Right cardiac atrium (tissue), 5 donors: ENCODE results near the gene RNF13. TPM values are rescaled to one million over a fixed set of nuclear protein-coding genes. Genes with fewer than 3 reads are reported as not detected.
"Not testable (repeated sequence)": the region's sequence is repeated elsewhere in the genome, so short reads cannot be mapped to it uniquely, and the experiment has no call there.

Source experiments
- ATAC-seq, 2 donors: fragments of 200-7000 bp; cut with Tn5 transposase; one replicate each; pipeline versions ENCODE4 v1.8.0 to v1.9.1; 2020; ENCODE audit warnings: moderate library complexity in 2 of 2, mild to moderate bottlenecking in 1 of 2
- DNase-seq, 3 donors: peaks; one replicate each; pipeline ENCODE4 v3.0.0-alpha.2; 2020
- H3K27ac ChIP-seq: one replicate; pipeline ENCODE4 v1.5.1; 2013; ENCODE audit warnings: mild to moderate bottlenecking, low read length, control low read depth, moderate library complexity
- H3K27me3 ChIP-seq: one replicate; pipeline ENCODE4 v1.6.1; 2013; ENCODE audit not compliant: control insufficient read depth, insufficient read depth
- H3K4me1 ChIP-seq: one replicate; pipeline ENCODE4 v1.6.1; 2013; ENCODE audit warnings: low read length; ENCODE audit not compliant: control insufficient read depth, insufficient read depth
- H3K4me3 ChIP-seq: one replicate; pipeline ENCODE4 v1.5.1; 2013; ENCODE audit warnings: low read length, control low read depth
- H3K9me3 ChIP-seq: one replicate; pipeline ENCODE4 v1.6.1; 2013; ENCODE audit warnings: low read length; ENCODE audit not compliant: control insufficient read depth
- WGBS: extraction: QIAGEN DNeasy Blood & Tissue Kit; methylation state at CpG from one replicate; pipeline ENCODE4 v1.1.7; 2013; 5-methylcytosine and 5-hydroxymethylcytosine counted together
- intact Hi-C, 4 donors: fragments of 100-400 bp; cut with DNase I; formaldehyde crosslinking; loops; one replicate each; pipeline versions ENCODE4 v1.11.0 to v1.14.0; 2022 to 2023
- polyA plus RNA-seq: library from polyadenylated mRNA; stranded (reverse); fragments of 200-250 nt; gene quantifications from one replicate; pipeline ENCODE4 v1.2.3, GENCODE V29; 2013
- total RNA-seq, 4 donors: library from RNA; stranded (reverse); fragmentation: NEBNext Ultra II Directional; extraction: Animal tissue kit (Norgen Biotek cat#: 25700); gene quantifications; one replicate each; pipeline ENCODE4 v1.2.1, GENCODE V29; 2021
- donor health status: healthy with polysubstance abuse.
- donor health status: DM: no; HTN: yes; CAD: no.
- donor health status: DM: no; HTN: no; CAD: no.
- donor health status: DM: no; HTN: yes; CAD: no; lungs with severe emphysema.
- donor health status: DM: yes; HTN: yes; CAD: no.

RNF13 gene
- total and polyA plus RNA-seq, 5 donors = 36.6 to 65.7 (median 62.9) TPM

- Histone ChIP-seq H3K27me3 (no peaks in the 10 kb centered on the region), H3K9me3 (no peaks in the 10 kb centered on the region), H3K27ac (no peak overlapping the region), H3K4me3 (no peak overlapping the region), H3K4me1 (no peaks in the 10 kb centered on the region)
- ATAC-seq = no peak
- DNase-seq = no peak
- intact Hi-C loops = no loop called here
Observed at GRCh38 chr3:149933858-149934257, 120.8 kb downstream of the RNF13 start.

- Histone ChIP-seq H3K27ac (no peak overlapping the region), H3K4me1 (no peaks in the 10 kb centered on the region), H3K9me3 (no peaks in the 10 kb centered on the region), H3K27me3 (no peaks in the 10 kb centered on the region), H3K4me3 (no peak overlapping the region)
- DNase-seq (peak in 2 of 3 donors; percentile 61 to 73), ATAC-seq (peak; percentile 87 to 93)
- intact Hi-C loops = no loop called here
Observed at GRCh38 chr3:149934524-149934923, 121.5 kb downstream of the RNF13 start.

- 41% methylated on average over 7 of the region's 7 CpGs for WGBS
- H3K9me3 ChIP-seq = no peaks in the 10 kb centered on the region
- intact Hi-C loops = no loop called here
- DNase-seq (peak in 1 of 3 donors; percentile 23), ATAC-seq (peak; percentile 63 to 74)
- no peak overlapping the region for H3K4me3 ChIP-seq
- no peak overlapping the region for H3K27ac ChIP-seq
- no peaks in the 10 kb centered on the region for H3K4me1 ChIP-seq
- no peaks in the 10 kb centered on the region for H3K27me3 ChIP-seq
Observed at GRCh38 chr3:149936812-149937230, 123.8 kb downstream of the RNF13 start.

GRCh38 chr3:149938392-149939055 lies 125.5 kb downstream of the RNF13 start:
- H3K27me3 ChIP-seq, DNase-seq, H3K9me3 ChIP-seq, H3K4me3 ChIP-seq, intact Hi-C loops, ATAC-seq, H3K4me1 ChIP-seq, H3K27ac ChIP-seq: not testable (repeated sequence)
- WGBS = 90% methylated on average over 3 of the region's 3 CpGs

GRCh38 chr3:149941186-149941585 lies 128.2 kb downstream of the RNF13 start:
- no peak for ATAC-seq
- Histone ChIP-seq H3K27me3 (no peaks in the 10 kb centered on the region), H3K4me1 (no peaks in the 10 kb centered on the region), H3K4me3 (no peak overlapping the region), H3K27ac (no peak overlapping the region), H3K9me3 (no peaks in the 10 kb centered on the region)
- no peak for DNase-seq
- 97% methylated on average over 2 of the region's 2 CpGs for WGBS
- intact Hi-C loops = no loop called here

- H3K4me1 ChIP-seq = no peaks in the 10 kb centered on the region
- ATAC-seq = no peak
- no peaks in the 10 kb centered on the region for H3K9me3 ChIP-seq
- 63% methylated on average over 1 of the region's 1 CpG for WGBS
- no peak overlapping the region for H3K27ac ChIP-seq
- DNase-seq = no peak
- H3K4me3 ChIP-seq = no peak overlapping the region
- H3K27me3 ChIP-seq = no peaks in the 10 kb centered on the region
- intact Hi-C loops = no loop called here
Observed at GRCh38 chr3:149941946-149942345, 128.9 kb downstream of the RNF13 start.

GRCh38 chr3:149942409-149942808 lies 129.4 kb downstream of the RNF13 start:
- Histone ChIP-seq H3K4me3 (no peak overlapping the region), H3K27ac (no peak overlapping the region), H3K27me3 (no peaks in the 10 kb centered on the region), H3K4me1 (no peaks in the 10 kb centered on the region), H3K9me3 (no peaks in the 10 kb centered on the region)
- no peak for DNase-seq
- ATAC-seq = no peak
- intact Hi-C loops = no loop called here

GRCh38 chr3:149943966-149944365 lies 131.0 kb downstream of the RNF13 start:
- 95% methylated on average over 3 of the region's 3 CpGs for WGBS
- ATAC-seq, intact Hi-C loops: not testable (repeated sequence)

GRCh38 chr3:149947231-149947630 lies 134.2 kb downstream of the RNF13 start:
- 93% methylated on average over 7 of the region's 7 CpGs for WGBS
- intact Hi-C loops = no loop called here
- Histone ChIP-seq H3K4me3 (no peak overlapping the region), H3K27ac (no peak overlapping the region), H3K9me3 (no peaks in the 10 kb centered on the region), H3K27me3 (no peaks in the 10 kb centered on the region), H3K4me1 (no peaks in the 10 kb centered on the region)
- no peak for ATAC-seq
- no peak for DNase-seq

More at GRCh38 chr3:149943966-149944365, 131.0 kb downstream of the RNF13 start:
- not testable (repeated sequence) for H3K9me3 ChIP-seq, DNase-seq, H3K4me1 ChIP-seq, H3K27me3 ChIP-seq, H3K27ac ChIP-seq, H3K4me3 ChIP-seq

- Histone ChIP-seq H3K4me1 (no peaks in the 10 kb centered on the region), H3K27me3 (no peaks in the 10 kb centered on the region), H3K9me3 (no peaks in the 10 kb centered on the region), H3K4me3 (no peak overlapping the region), H3K27ac (no peak overlapping the region)
- intact Hi-C loops = no loop called here
- no peak for DNase-seq
- 95% methylated on average over 2 of the region's 2 CpGs for WGBS
- no peak for ATAC-seq
Observed at GRCh38 chr3:149949181-149949580, 136.2 kb downstream of the RNF13 start.

GRCh38 chr3:149954812-149955211 lies 141.8 kb downstream of the RNF13 start:
- H3K4me3 ChIP-seq = no peak overlapping the region
- H3K4me1 ChIP-seq = no peaks in the 10 kb centered on the region
- 53% methylated on average over 1 of the region's 1 CpG for WGBS
- no peak for DNase-seq
- no peak for ATAC-seq
- H3K27ac ChIP-seq = no peak overlapping the region
- H3K27me3 ChIP-seq = no peaks in the 10 kb centered on the region
- no peaks in the 10 kb centered on the region for H3K9me3 ChIP-seq
- intact Hi-C loops = no loop called here

GRCh38 chr3:149955449-149955848 lies 142.4 kb downstream of the RNF13 start:
- H3K9me3 ChIP-seq = no peaks in the 10 kb centered on the region
- no peak for DNase-seq
- H3K4me3 ChIP-seq = no peak overlapping the region
- no peaks in the 10 kb centered on the region for H3K4me1 ChIP-seq
- H3K27me3 ChIP-seq = no peaks in the 10 kb centered on the region
- intact Hi-C loops = no loop called here
- ATAC-seq = no peak
- 75% methylated on average over 2 of the region's 2 CpGs for WGBS
- H3K27ac ChIP-seq = no peak overlapping the region
